Glutamatergic neuron (in vitro differentiated cells): ENCODE data around the gene DES. TPM values are rescaled to one million over a fixed set of nuclear protein-coding genes. Genes with fewer than 3 reads are reported as not detected.

ENCODE experiments used
- DNase-seq: peaks from one replicate; pipeline ENCODE4 v3.0.0; 2022
- H3K27ac Mint-ChIP-seq: one replicate; pipeline ENCODE4 v1.8.0; 2020; ENCODE audit warnings: mild to moderate bottlenecking, mixed read lengths, inconsistent platforms; ENCODE audit not compliant: unreplicated experiment
- H3K27me3 Mint-ChIP-seq: one replicate; pipeline ENCODE4 v1.8.0; 2020; ENCODE audit warnings: mild to moderate bottlenecking, moderate library complexity, mixed read lengths, inconsistent platforms; ENCODE audit not compliant: unreplicated experiment
- H3K36me3 Mint-ChIP-seq: one replicate; pipeline ENCODE4 v1.8.0; 2020; ENCODE audit warnings: mild to moderate bottlenecking, mixed read lengths, inconsistent platforms; ENCODE audit not compliant: unreplicated experiment
- H3K4me1 Mint-ChIP-seq: one replicate; pipeline ENCODE4 v1.8.0; 2020; ENCODE audit warnings: mild to moderate bottlenecking, low read depth, mixed read lengths, inconsistent platforms; ENCODE audit not compliant: unreplicated experiment
- H3K4me3 Mint-ChIP-seq: one replicate; pipeline ENCODE4 v1.8.0; 2020; ENCODE audit warnings: mild to moderate bottlenecking, mixed read lengths, inconsistent platforms; ENCODE audit not compliant: unreplicated experiment
- H3K9me3 Mint-ChIP-seq: one replicate; pipeline ENCODE4 v1.8.0; 2020; ENCODE audit warnings: mild to moderate bottlenecking, moderate library complexity, mixed read lengths, inconsistent platforms; ENCODE audit not compliant: unreplicated experiment
- total RNA-seq: library from RNA; stranded (reverse); fragmentation: NEBNext Ultra II Directional; extraction: Animal tissue kit (Norgen Biotek cat#: 25700); gene quantifications from one replicate; pipeline ENCODE4 v1.2.1, GENCODE V29; 2021; ENCODE audit not compliant: unreplicated experiment
- TF ChIP-seq, protein P1 (sequence below): fragments of 200-600 bp; sonication (generic); IDR thresholded peaks from one replicate; pipeline ENCODE4 v1.5.0; 2021; ENCODE audit not compliant: partially characterized antibody, unreplicated experiment

Gene DES
- total RNA-seq, 1 donor from 2014 or later, result 1.3 TPM

DNA sequence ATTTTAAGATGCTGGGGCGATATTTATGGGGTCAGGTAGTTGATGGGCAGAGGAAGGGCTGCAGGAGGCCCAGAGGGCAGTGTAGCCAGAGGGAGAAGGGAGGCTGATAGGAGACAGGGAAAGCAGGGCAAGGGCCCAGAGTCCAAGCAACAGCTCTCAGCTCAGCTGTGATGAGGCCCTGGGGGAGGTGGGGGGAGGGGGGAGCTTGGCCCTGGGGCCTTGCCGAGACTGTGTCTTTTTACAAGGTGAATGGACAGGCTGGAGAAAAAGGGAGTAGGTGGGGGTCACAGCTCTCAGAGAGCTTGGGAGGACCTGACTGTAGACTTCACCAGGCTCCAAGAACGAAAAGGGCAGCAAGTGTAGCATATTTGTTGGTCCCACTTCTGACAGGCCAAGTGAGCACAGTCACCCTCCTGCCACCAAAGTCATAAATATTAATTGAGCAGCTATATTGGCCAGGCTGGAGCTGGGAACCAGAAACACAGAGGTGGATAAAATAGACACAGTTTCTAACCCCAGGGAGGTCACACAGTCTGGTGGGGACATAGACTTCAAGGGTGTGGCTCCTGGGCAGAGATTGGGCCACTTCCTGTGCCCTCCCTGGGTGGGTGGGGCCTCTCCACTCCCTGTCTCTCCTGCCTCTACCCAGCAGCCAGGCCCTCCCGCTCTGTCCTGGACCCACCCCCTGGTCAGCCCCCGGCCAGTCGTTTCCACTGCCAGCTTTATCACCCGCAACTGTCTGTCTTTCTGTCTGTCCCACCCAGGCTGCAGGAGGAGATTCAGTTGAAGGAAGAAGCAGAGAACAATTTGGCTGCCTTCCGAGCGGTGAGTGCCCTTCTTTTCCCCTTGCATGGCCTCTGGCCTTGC is 1.4 kb downstream of the DES start:
- DNase-seq, result no peak
- no peak overlapping the region for H3K27ac Mint-ChIP-seq
- peaks cover 3% of the 10 kb centered on the region for H3K9me3 Mint-ChIP-seq
- H3K36me3 Mint-ChIP-seq, result no peaks in the 10 kb centered on the region
- TF ChIP-seq, protein P1, sequence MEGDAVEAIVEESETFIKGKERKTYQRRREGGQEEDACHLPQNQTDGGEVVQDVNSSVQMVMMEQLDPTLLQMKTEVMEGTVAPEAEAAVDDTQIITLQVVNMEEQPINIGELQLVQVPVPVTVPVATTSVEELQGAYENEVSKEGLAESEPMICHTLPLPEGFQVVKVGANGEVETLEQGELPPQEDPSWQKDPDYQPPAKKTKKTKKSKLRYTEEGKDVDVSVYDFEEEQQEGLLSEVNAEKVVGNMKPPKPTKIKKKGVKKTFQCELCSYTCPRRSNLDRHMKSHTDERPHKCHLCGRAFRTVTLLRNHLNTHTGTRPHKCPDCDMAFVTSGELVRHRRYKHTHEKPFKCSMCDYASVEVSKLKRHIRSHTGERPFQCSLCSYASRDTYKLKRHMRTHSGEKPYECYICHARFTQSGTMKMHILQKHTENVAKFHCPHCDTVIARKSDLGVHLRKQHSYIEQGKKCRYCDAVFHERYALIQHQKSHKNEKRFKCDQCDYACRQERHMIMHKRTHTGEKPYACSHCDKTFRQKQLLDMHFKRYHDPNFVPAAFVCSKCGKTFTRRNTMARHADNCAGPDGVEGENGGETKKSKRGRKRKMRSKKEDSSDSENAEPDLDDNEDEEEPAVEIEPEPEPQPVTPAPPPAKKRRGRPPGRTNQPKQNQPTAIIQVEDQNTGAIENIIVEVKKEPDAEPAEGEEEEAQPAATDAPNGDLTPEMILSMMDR, result no peak
- peak overlapping the region; percentile 57 for H3K4me3 Mint-ChIP-seq
- no peaks in the 10 kb centered on the region for H3K4me1 Mint-ChIP-seq
- peaks cover 3% of the 10 kb centered on the region for H3K27me3 Mint-ChIP-seq

DNA sequence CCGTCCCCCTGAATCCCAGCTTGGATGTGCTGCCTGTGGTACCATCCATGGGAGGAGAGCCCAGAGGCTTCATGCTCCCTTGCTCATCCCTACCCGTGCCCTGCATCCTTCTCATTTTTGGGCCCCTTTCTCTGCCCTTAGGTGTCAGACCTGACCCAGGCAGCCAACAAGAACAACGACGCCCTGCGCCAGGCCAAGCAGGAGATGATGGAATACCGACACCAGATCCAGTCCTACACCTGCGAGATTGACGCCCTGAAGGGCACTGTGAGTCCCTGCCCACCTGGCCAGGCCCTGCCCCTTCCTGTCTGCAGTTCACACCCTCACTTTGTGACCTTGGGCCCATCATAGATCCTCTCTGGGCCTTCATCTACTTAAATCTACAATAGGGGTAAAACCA is 2.5 kb downstream of the DES start:
- DNase-seq, result no peak
- no peak overlapping the region for H3K4me3 Mint-ChIP-seq
- no peaks in the 10 kb centered on the region for H3K36me3 Mint-ChIP-seq
- peaks cover 5% of the 10 kb centered on the region for H3K27me3 Mint-ChIP-seq
- H3K9me3 Mint-ChIP-seq, result peaks cover 3% of the 10 kb centered on the region
- no peak overlapping the region for H3K27ac Mint-ChIP-seq
- no peaks in the 10 kb centered on the region for H3K4me1 Mint-ChIP-seq
- TF ChIP-seq, protein P1, result no peak

DNA sequence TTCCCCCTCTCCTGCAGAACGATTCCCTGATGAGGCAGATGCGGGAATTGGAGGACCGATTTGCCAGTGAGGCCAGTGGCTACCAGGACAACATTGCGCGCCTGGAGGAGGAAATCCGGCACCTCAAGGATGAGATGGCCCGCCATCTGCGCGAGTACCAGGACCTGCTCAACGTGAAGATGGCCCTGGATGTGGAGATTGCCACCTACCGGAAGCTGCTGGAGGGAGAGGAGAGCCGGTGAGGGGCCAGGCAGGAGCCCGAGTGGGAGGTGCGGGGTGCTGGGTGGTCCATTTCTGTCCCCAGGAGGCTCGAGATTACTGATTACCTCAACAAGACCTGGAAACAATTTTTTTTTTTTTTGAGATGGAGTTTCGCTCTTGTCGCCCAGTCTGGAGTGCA is 3.1 kb downstream of the DES start:
- no peaks in the 10 kb centered on the region for H3K36me3 Mint-ChIP-seq
- TF ChIP-seq, protein P1, result no peak
- H3K4me1 Mint-ChIP-seq, result no peaks in the 10 kb centered on the region
- H3K27ac Mint-ChIP-seq, result no peak overlapping the region
- no peak for DNase-seq
- H3K27me3 Mint-ChIP-seq, result peaks cover 3% of the 10 kb centered on the region
- no peak overlapping the region for H3K4me3 Mint-ChIP-seq
- H3K9me3 Mint-ChIP-seq, result peaks cover 3% of the 10 kb centered on the region

DNA sequence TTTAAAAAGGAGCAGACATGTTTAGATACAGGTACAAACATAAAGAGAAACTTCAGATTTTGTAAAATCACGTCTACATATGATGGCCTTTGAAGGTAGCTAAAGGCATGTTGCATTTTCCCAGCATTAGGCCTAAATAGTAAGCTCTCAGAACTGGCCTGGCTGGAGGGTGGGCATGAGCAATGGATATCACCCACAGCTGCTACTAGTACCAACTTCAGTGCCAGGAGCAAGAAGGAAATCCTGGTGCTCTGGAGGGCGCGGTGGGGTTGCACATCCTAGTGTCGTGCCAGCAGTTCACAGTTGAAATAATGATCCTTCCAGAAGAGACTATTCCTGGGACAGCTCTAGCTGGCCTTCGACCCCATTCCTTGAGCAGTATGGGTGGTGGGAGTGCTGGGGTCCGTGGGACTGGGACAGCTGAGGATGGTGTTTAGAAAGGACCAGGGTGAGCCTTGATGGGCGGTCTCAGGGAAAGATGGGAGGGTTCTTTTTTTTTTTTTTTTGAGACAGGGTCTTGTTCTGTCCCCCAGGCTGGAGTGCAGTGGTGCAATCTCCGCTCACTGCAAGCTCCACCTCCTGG is 4.9 kb downstream of the DES start:
- Mint-ChIP-seq H3K9me3 (peaks cover 3% of the 10 kb centered on the region), H3K4me1 (no peaks in the 10 kb centered on the region), H3K27ac (no peak overlapping the region), H3K27me3 (peaks cover 7% of the 10 kb centered on the region), H3K4me3 (no peak overlapping the region), H3K36me3 (no peaks in the 10 kb centered on the region)
- no peak for DNase-seq
- TF ChIP-seq, protein P1, result no peak
